ENCODE results near the gene SORT1.

SORT1 gene

GRCh38 chr1:109272831-109273547, 124.7 kb downstream of the SORT1 start:
- in situ Hi-C loops (cut with HindIII; ENCODE audit: low sequenced_read_pairs), result no loop called here

GRCh38 chr1:109272021-109272799, 125.5 kb downstream of the SORT1 start:
- no peak for DNase-seq (ENCODE audit: low read depth, low spot score)
- no peak for TF ChIP-seq CTCF (IDR thresholded peaks at IDR 0.05; ENCODE audit: low read depth, low read length)
- H3K4me3 ChIP-seq (ENCODE audit: low read depth, low read length), result no peak overlapping the region
- in situ Hi-C loops (cut with HindIII; ENCODE audit: low sequenced_read_pairs), result no loop called here

More at GRCh38 chr1:109272831-109273547, 124.7 kb downstream of the SORT1 start:
- no peak overlapping the region for H3K4me3 ChIP-seq (ENCODE audit: low read depth, low read length)
- no peak for DNase-seq (ENCODE audit: low read depth, low spot score)
- TF ChIP-seq CTCF (IDR thresholded peaks at IDR 0.05; ENCODE audit: low read depth, low read length), result no peak

GRCh38 chr1:109271458-109271857, 126.3 kb downstream of the SORT1 start:
- no peak overlapping the region for H3K4me3 ChIP-seq (ENCODE audit: low read depth, low read length)
- no peak for TF ChIP-seq CTCF (IDR thresholded peaks at IDR 0.05; ENCODE audit: low read depth, low read length)
- DNase-seq (ENCODE audit: low read depth, low spot score), result no peak
- in situ Hi-C loops (cut with HindIII; ENCODE audit: low sequenced_read_pairs), result no loop called here

- TF ChIP-seq CTCF (IDR thresholded peaks at IDR 0.05; ENCODE audit: low read depth, low read length), result no peak
- H3K4me3 ChIP-seq (ENCODE audit: low read depth, low read length), result no peak overlapping the region
- no peak for DNase-seq (ENCODE audit: low read depth, low spot score)
- in situ Hi-C loops (cut with HindIII; ENCODE audit: low sequenced_read_pairs), result no loop called here
Measured at GRCh38 chr1:109270623-109271317, 126.9 kb downstream of the SORT1 start.

GRCh38 chr1:109269981-109270622, 127.6 kb downstream of the SORT1 start:
- DNase-seq (ENCODE audit: low read depth, low spot score), result no peak
- in situ Hi-C loops (cut with HindIII; ENCODE audit: low sequenced_read_pairs), result no loop called here
- no peak overlapping the region for H3K4me3 ChIP-seq (ENCODE audit: low read depth, low read length)
- no peak for TF ChIP-seq CTCF (IDR thresholded peaks at IDR 0.05; ENCODE audit: low read depth, low read length)

All from astrocyte of the spinal cord (primary cell).